NCI-H1930 (cell line): ENCODE measurements around the gene PTPN12.

Experiments
- DNase-seq, 2 experiments: peaks; one replicate each; lab custom pipeline; 2025; lab: John Stamatoyannopoulos, UW

The PTPN12 gene

DNA sequence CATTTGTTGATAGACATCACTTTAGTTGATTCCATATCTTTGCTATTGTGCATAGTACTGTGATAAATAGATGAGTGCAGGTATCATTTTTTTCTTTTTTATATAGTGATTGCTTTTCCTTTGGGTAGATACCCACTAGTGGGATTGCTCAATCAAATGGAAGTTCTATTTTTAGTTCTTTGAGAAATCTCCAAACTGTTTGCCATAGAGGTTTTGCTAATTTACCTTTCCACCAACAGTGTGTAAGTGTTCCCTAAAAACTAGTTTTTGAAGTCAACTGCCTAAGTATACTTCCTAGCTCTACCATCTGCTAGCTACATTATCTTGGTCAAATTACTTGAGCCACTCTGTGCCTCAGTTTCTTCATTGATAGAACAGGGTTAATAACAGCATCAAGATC lies 127.6 kb downstream of the PTPN12 start:
- DNase-seq, result no peak

DNA sequence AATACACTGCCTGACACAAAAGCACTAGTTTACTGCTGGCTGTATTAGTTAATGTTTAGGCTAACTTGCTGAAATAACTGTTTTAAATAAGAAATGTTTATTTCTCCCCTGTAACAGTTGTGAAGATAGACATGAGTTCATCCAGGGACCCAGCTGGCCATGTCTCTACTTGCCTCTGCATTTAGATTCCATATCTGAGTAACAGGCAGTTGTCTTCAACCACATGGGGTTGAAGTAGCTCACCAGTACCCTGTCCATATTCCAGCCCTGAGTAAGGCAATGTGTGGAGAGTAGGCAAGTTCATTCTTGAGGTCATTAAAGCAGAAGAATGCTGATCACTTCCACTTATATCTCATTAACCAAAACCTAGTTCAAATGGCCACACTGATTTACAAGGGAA lies 128.1 kb downstream of the PTPN12 start:
- no peak for DNase-seq

DNA sequence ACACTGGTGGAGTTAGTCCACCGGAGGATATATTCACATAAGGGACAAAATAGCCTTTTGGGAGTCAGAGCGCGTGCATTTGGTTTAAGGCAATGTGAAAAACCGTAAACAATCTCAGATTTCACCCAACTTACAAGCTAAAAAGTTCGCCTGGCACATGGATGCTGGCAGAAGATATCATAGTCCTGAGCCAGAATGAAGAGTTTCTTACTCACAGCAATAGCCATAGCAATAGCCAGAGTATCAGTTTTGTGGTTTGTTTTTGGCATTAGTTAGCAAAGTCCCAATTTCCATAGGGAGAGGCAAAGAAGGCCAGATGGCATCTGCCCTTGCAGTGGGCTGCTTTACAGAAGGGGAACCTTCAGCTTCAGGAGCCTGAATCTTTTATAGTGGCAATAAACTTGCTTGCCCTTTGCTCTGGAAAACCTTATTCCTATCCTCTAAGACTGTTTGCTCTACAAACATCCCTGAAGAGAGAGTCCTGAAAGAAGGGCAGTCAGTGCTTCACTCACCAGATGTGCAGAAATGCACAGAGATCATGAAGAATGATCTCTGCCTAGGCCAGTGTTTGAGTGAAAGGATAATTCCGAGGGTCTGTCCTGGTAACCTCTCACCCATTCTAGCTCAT lies 130.5 kb downstream of the PTPN12 start:
- no peak for DNase-seq

DNA sequence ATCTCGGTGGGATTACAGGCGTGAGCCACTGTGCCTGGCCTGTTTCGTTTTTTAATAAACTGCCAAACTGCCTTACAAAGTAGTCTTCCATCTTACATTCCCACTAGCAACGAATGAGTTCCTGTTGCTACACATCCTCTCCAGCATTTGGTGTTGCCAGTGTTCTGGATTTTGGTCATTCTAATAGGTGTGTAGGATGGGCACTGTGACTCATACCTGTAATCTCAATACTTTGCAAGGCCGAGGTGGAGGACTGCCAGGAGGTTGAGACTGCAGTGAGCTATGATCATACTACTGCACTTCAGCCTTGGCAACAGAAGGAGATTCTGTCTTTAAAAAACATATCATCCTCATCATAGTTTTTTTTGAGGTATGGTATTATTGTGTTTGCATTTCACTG lies 137.8 kb downstream of the PTPN12 start:
- DNase-seq, result no peak

DNA sequence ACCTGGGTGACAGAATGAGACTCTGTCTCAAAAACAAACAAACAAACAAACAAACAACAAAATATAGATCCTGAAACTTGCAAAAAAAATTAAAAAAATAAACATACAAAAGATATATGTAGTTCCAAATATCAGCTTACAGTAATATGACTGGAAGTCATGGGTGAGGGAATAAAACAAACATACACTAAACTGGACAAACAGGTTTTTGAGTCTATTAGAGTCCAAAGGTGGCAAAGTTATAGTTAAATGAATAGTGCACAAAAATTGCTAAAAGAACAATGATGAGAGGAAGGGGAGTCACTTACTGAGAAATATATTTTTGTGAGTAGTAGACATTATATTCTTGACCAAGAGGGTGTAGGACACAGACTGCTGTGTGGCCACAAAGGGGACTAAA lies 142.5 kb downstream of the PTPN12 start:
- no peak for DNase-seq

DNA sequence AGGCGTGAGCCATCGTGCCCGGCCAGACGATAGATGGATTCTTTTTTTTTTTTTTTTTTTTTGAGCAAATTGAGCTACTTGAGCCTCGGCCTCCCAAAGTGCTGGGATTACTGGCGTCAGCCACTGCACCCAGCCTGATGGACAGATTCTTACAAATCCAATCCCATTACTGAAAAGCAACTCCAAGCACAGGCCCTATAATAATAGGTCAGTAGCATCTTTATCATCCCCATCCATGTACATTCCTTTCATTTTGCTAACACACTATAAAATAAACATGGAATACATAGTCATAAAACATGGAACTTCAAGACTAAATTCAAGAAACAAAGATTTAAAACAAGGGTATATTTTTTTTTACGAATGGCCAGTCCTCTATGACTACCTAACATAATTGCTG lies 143.2 kb downstream of the PTPN12 start:
- no peak for DNase-seq

DNA sequence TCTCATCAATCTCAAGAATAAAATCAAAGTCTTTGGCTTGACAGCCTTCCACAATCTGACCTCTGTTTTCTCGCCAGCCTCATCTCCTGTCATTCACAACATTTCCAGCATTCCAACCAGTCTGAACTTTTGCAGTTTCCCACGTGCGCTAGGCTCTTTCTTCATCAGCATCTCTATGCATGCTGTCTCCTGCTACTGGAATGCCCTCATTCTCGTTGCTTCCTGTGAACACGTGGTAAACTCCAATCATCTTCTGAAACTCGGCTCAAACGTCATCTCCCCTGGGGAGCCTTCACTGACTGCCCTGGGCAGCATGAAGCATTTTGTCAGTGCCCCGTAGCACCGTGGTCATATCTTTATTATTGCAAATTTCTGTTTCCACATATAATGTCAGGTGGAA lies 146.9 kb downstream of the PTPN12 start:
- no peak for DNase-seq

DNA sequence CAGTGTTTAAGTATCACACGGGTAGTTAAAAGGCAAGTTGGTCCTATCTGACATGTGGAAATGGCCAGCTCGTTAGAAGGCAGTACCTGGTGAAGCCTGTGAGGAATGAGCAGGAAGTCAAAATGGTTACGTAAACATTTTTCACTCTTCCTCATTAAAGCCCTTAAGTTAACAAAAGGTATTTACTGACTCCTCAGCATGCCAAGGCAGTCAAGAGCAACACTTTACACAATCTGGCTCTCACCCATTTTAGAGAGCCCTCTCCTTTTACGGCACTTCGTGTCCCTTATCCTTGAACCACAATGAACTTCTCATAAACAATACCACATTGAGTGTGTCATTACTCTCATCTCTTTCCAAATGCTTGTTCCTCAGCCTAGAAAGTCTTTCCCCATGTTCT lies 148.1 kb downstream of the PTPN12 start:
- no peak for DNase-seq

DNA sequence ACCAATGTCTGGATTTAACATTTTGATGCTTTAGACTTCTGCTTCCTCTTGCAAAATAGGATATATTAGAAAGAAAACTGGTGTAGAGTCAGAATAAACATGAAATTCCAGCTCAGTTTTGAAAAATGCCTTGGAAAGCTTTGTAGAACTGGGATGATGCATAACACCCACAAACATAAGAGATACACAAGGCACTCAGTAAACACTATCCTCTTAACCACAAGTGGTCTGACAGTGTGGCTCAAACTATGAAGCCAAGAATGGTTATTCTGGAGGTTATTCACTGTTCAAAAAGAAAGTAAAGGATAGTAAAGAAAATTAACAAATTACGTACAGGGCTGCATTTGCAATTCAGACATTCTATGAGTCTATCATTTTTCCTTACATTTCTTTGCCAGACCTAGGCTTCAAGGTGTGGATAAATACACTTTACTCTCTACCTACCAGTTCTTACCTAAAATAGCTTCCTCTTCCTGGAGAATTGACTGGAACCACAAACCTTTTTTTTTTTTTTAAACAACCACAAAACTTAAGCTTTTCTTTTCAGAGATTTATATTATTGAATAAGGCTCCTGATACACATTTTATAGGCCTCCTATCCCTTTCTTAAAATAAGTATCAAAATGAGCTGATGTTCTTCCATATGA lies 150.1 kb downstream of the PTPN12 start:
- no peak for DNase-seq

DNA sequence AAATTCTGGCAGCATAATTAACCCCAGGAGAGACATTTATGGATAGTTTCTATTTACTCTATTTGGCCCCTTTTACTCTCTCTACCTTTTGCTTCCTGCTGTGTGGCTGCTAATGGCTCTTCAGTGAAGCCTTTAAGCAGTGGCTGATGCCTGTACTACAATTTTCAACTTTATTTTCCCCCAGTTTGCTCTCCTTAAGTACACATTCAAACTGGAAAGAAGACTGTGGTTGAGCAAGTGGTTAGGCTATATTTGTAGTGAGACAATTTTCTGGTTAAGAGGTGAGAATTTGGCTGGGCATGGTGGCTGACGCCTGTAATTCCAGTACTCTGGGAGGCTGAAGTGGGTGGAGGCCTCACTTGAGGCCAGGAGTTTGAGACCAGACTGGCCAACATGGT lies 150.7 kb downstream of the PTPN12 start:
- no peak for DNase-seq
